K562 (cell line): ENCODE measurements around the gene SIGLEC14. TPM values are rescaled to one million over a fixed set of nuclear protein-coding genes. Genes with fewer than 3 reads are reported as not detected.

Source experiments
- ATF7 ChIP-seq: fragments of 450-650 bp; IDR thresholded peaks from 2 replicates; pipeline ENCODE4 v1.7.1; 2014; ENCODE audit warnings: mild to moderate bottlenecking, moderate library complexity
- CCNT2 ChIP-seq: IDR thresholded peaks from 2 replicates; pipeline ENCODE4 v1.6.1; 2011; ENCODE audit warnings: borderline replicate concordance, low read depth, mild to moderate bottlenecking, moderate library complexity, mixed read lengths, low read length; ENCODE audit not compliant: insufficient read length; ENCODE audit errors: extremely low read depth
- GABPB2 ChIP-seq: fragments of 250-450 bp; sonication (Bioruptor Pico); conservative IDR thresholded peaks from 2 replicates; pipeline ENCODE4 v1.5.1; 2021; ENCODE audit warnings: mild to moderate bottlenecking
- ILK ChIP-seq: fragments of 450-650 bp; IDR thresholded peaks from 2 replicates; pipeline ENCODE4 v1.6.1; 2016; ENCODE audit warnings: missing genetic modification characterization, low read depth, mild to moderate bottlenecking, missing compliant biosample characterization, moderate library complexity, borderline replicate concordance
- MAZ ChIP-seq, 2 experiments: fragments of 450-650 bp in 1 of 2; sonication (generic) in 1 of 2; formaldehyde crosslinking; IDR thresholded peaks in 1 of 2; conservative IDR thresholded peaks in 1 of 2; 2 replicates each; pipeline versions ENCODE4 v1.4.0 to v1.5.0; 2020; ENCODE audit warnings: mild to moderate bottlenecking in 1 of 2, missing genetic modification reagents in 1 of 2
- NCOA6 ChIP-seq: fragments of 450-650 bp; IDR thresholded peaks from 2 replicates; pipeline ENCODE4 v1.6.1; 2017; ENCODE audit warnings: mild to moderate bottlenecking
- NRF1 ChIP-seq, 2 experiments: fragments of 450-650 bp; IDR thresholded peaks in 1 of 2; conservative IDR thresholded peaks in 1 of 2; 2 replicates each; pipeline ENCODE4 v1.6.1; 2014; ENCODE audit warnings: mild to moderate bottlenecking in 2 of 2
- POLR2B ChIP-seq: fragments of 450-650 bp; IDR thresholded peaks from 2 replicates; pipeline ENCODE4 v1.6.1; 2018; ENCODE audit warnings: low read depth; ENCODE audit not compliant: partially characterized antibody
- SIN3B ChIP-seq: fragments of 450-650 bp; IDR thresholded peaks from 2 replicates; pipeline ENCODE4 v1.6.1; 2017; ENCODE audit warnings: low read depth, mild to moderate bottlenecking, moderate library complexity
- SMARCE1 ChIP-seq: fragments of 450-650 bp; IDR thresholded peaks from 2 replicates; pipeline ENCODE4 v1.7.1; 2016; ENCODE audit warnings: mild to moderate bottlenecking
- SRSF9 ChIP-seq: fragments of 200-400 bp; formaldehyde crosslinking; IDR thresholded peaks from 2 replicates; pipeline ENCODE4 v1.6.1; 2017; ENCODE audit warnings: low read depth, low read length, borderline replicate concordance
- SUPT5H ChIP-seq: fragments of 450-650 bp; IDR thresholded peaks from 2 replicates; pipeline ENCODE4 v1.6.1; 2016
- ZC3H4 ChIP-seq: sonication (generic); formaldehyde crosslinking; IDR thresholded peaks from 2 replicates; pipeline ENCODE4 v1.9.0; 2021; ENCODE audit warnings: missing genetic modification reagents, borderline replicate concordance
- ZNF347 ChIP-seq: fragments of 450-650 bp; formaldehyde crosslinking; IDR thresholded peaks from 2 replicates; pipeline ENCODE4 v1.4.0; 2020; ENCODE audit warnings: low read depth, mild to moderate bottlenecking, moderate library complexity
- polyA plus RNA-seq, 8 experiments: library from polyadenylated mRNA; depleted of rRNA in 4 of 8; stranded (reverse) in 5 of 8; unstranded in 3 of 8; fragments of >200 nt; fragmentation: Nextera tagmentation in 2 of 8; fragmentation: Illumina TruSeq in 1 of 8; extraction: Ambion mirVana in 2 of 8; extraction: Trizol in 1 of 8; gene quantifications; 2 replicates each; pipeline versions ENCODE4 v1.2.1 to v1.2.3, GENCODE V29; 2011 to 2014; ENCODE audit warnings: inconsistent platforms in 1 of 8, missing spikeins in 1 of 8
- total RNA-seq, 7 experiments: library from RNA; depleted of rRNA in 6 of 7; stranded (reverse); fragments of >200 nt in 6 of 7; fragmentation: Illumina TruSeq in 2 of 7; extraction: Trizol in 2 of 7; gene quantifications; 2 replicates each; pipeline versions ENCODE4 v1.2.1 to v1.2.3, GENCODE V29; 2011 to 2021; ENCODE audit warnings: low replicate concordance in 1 of 7
- TF ChIP-seq, protein P1 (sequence below): sonication (generic); formaldehyde crosslinking; IDR thresholded peaks from 2 replicates; pipeline ENCODE4 v1.8.0; 2023; ENCODE audit warnings: mild to moderate bottlenecking, missing genetic modification reagents
- TF ChIP-seq, protein P2 (sequence below): fragments of 450-650 bp; IDR thresholded peaks from 2 replicates; pipeline ENCODE4 v1.7.1; 2018; ENCODE audit warnings: mild to moderate bottlenecking, low read depth; ENCODE audit not compliant: partially characterized antibody
- TF ChIP-seq, protein P3 (sequence below): fragments of 250-450 bp; sonication (Bioruptor Pico); IDR thresholded peaks from 2 replicates; pipeline ENCODE4 v1.8.0; 2021; ENCODE audit warnings: moderate library complexity, mild to moderate bottlenecking, inconsistent platforms
- TF ChIP-seq, protein P4 (sequence below): fragments of 250-450 bp; sonication (Bioruptor Pico); IDR thresholded peaks from 2 replicates; pipeline ENCODE4 v1.4.0; 2020; ENCODE audit warnings: mild to moderate bottlenecking, moderate library complexity, borderline replicate concordance

Gene SIGLEC14
- total and polyA plus RNA-seq, 9 of the 15 experiments (the other 6 are each of a cell fraction or from before 2014, with no cell fraction given): not detected

DNA sequence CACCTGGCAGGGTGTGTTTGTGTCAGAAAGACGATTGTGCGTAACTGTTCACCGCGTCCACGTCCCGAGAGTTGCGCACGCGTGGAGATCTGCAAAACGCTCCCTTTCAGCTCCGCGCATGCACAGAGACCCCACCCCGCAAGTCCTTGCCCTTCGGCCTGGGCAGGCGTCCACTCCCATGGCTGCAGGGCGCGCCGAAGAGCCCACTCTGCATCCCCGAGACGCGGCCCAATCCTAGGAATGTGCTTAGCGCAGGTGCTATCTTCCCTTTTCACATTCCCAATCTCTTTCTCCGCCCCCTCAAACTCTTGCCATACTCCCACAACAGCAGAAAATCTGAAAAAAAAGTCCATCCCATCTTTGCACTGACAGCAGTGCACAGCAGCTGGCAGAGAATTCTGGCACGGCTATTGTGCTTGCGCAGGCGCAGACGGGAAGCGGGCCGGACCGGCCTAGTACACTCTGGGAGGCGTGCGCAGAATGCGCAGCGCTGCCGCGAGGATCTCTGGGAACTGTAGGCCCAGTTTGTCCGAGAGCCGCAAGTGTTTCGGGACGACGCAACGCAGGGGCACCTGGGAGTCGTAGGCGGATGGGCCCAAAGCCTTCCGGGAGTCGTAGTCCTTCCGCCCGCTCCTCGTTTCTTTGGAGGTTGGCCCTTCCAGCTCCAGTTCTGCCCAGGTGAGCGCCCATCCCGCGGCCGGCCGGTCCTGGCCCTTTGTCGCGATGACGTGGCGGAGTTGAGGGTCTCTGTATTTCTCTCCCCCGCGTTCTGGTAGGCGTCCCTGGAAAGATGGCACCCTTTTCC, 52.5 kb downstream of the SIGLEC14 start (continued):
- TF ChIP-seq, protein P1, sequence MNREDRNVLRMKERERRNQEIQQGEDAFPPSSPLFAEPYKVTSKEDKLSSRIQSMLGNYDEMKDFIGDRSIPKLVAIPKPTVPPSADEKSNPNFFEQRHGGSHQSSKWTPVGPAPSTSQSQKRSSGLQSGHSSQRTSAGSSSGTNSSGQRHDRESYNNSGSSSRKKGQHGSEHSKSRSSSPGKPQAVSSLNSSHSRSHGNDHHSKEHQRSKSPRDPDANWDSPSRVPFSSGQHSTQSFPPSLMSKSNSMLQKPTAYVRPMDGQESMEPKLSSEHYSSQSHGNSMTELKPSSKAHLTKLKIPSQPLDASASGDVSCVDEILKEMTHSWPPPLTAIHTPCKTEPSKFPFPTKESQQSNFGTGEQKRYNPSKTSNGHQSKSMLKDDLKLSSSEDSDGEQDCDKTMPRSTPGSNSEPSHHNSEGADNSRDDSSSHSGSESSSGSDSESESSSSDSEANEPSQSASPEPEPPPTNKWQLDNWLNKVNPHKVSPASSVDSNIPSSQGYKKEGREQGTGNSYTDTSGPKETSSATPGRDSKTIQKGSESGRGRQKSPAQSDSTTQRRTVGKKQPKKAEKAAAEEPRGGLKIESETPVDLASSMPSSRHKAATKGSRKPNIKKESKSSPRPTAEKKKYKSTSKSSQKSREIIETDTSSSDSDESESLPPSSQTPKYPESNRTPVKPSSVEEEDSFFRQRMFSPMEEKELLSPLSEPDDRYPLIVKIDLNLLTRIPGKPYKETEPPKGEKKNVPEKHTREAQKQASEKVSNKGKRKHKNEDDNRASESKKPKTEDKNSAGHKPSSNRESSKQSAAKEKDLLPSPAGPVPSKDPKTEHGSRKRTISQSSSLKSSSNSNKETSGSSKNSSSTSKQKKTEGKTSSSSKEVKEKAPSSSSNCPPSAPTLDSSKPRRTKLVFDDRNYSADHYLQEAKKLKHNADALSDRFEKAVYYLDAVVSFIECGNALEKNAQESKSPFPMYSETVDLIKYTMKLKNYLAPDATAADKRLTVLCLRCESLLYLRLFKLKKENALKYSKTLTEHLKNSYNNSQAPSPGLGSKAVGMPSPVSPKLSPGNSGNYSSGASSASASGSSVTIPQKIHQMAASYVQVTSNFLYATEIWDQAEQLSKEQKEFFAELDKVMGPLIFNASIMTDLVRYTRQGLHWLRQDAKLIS: no peak
- no peak for TF ChIP-seq SIN3B
- TF ChIP-seq SMARCE1: no peak
- TF ChIP-seq ILK (tag): no peak
- TF ChIP-seq ZNF347: no peak
- no peak for TF ChIP-seq SUPT5H
- peak; percentile 24 for TF ChIP-seq CCNT2
- TF ChIP-seq GABPB2 (CRISPR knock-in tag): no peak
- TF ChIP-seq, protein P2, sequence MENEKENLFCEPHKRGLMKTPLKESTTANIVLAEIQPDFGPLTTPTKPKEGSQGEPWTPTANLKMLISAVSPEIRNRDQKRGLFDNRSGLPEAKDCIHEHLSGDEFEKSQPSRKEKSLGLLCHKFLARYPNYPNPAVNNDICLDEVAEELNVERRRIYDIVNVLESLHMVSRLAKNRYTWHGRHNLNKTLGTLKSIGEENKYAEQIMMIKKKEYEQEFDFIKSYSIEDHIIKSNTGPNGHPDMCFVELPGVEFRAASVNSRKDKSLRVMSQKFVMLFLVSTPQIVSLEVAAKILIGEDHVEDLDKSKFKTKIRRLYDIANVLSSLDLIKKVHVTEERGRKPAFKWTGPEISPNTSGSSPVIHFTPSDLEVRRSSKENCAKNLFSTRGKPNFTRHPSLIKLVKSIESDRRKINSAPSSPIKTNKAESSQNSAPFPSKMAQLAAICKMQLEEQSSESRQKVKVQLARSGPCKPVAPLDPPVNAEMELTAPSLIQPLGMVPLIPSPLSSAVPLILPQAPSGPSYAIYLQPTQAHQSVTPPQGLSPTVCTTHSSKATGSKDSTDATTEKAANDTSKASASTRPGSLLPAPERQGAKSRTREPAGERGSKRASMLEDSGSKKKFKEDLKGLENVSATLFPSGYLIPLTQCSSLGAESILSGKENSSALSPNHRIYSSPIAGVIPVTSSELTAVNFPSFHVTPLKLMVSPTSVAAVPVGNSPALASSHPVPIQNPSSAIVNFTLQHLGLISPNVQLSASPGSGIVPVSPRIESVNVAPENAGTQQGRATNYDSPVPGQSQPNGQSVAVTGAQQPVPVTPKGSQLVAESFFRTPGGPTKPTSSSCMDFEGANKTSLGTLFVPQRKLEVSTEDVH: no peak
- no peak for TF ChIP-seq SRSF9
- no peak for TF ChIP-seq ZC3H4 (CRISPR knock-in tag)
- TF ChIP-seq, protein P3, sequence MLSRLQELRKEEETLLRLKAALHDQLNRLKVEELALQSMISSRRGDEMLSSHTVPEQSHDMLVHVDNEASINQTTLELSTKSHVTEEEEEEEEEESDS: no peak
- peak; percentile 98 to 99 for TF ChIP-seq NRF1 (conservative IDR thresholded peaks at IDR 0.05 in 1 of 2, IDR thresholded peaks at IDR 0.05 in 1 of 2)
- peak; percentile 73 for TF ChIP-seq POLR2B
- TF ChIP-seq MAZ (CRISPR knock-in tag; conservative IDR thresholded peaks at IDR 0.05 in 1 of 2, IDR thresholded peaks at IDR 0.05 in 1 of 2): peak; percentile 46 to 51; a peak in 3 of 4 replicates
- peak; percentile 79 for TF ChIP-seq ATF7
- TF ChIP-seq, protein P4, sequence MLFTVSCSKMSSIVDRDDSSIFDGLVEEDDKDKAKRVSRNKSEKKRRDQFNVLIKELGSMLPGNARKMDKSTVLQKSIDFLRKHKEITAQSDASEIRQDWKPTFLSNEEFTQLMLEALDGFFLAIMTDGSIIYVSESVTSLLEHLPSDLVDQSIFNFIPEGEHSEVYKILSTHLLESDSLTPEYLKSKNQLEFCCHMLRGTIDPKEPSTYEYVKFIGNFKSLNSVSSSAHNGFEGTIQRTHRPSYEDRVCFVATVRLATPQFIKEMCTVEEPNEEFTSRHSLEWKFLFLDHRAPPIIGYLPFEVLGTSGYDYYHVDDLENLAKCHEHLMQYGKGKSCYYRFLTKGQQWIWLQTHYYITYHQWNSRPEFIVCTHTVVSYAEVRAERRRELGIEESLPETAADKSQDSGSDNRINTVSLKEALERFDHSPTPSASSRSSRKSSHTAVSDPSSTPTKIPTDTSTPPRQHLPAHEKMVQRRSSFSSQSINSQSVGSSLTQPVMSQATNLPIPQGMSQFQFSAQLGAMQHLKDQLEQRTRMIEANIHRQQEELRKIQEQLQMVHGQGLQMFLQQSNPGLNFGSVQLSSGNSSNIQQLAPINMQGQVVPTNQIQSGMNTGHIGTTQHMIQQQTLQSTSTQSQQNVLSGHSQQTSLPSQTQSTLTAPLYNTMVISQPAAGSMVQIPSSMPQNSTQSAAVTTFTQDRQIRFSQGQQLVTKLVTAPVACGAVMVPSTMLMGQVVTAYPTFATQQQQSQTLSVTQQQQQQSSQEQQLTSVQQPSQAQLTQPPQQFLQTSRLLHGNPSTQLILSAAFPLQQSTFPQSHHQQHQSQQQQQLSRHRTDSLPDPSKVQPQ: no peak
- no peak for TF ChIP-seq NCOA6
